OCI-LY7 (cell line): Measurements from ENCODE around the gene FYN.

Experiments used
- EZH2phosphoT487 ChIP-seq: fragments of 200-600 bp; sonication (generic); IDR thresholded peaks from 2 replicates; pipeline ENCODE4 v1.6.1; 2018; ENCODE audit warnings: low read depth, borderline replicate concordance, mild to moderate bottlenecking, mixed run types, antibody characterized with exemption, low read length, moderate library complexity, mixed read lengths
- TF ChIP-seq, protein P1 (sequence below): fragments of 200-600 bp; sonication (generic); conservative IDR thresholded peaks from 2 replicates; pipeline ENCODE4 v1.5.1; 2014; ENCODE audit warnings: mild to moderate bottlenecking, antibody characterized with exemption, low read length, moderate library complexity, mixed read lengths

DNA sequence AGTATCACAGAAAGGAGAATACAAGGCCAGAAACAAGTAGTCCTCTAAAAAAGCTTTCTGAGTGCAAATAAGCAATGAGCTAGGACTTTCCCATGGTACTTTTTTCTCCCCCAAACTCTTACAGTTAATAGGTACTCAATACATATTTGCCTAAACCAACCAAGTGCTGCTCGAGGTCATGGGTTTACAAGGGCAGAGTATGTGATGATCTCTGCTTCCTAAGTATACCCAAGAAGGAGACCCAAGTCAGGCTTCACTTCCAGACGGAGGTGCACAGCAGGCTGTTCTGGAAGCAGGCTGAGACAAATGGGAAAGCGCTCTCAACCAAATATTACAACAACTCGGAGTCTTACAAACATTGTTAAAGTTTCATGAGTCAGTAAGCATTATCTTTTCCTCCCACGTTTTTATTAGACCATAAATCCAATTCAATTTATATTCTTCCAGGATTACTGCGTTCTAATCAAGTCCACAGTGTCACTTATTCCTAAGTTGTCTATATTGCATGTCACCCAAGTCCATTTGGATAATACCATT lies 8.1 kb downstream of the FYN start:
- TF ChIP-seq, protein P1, sequence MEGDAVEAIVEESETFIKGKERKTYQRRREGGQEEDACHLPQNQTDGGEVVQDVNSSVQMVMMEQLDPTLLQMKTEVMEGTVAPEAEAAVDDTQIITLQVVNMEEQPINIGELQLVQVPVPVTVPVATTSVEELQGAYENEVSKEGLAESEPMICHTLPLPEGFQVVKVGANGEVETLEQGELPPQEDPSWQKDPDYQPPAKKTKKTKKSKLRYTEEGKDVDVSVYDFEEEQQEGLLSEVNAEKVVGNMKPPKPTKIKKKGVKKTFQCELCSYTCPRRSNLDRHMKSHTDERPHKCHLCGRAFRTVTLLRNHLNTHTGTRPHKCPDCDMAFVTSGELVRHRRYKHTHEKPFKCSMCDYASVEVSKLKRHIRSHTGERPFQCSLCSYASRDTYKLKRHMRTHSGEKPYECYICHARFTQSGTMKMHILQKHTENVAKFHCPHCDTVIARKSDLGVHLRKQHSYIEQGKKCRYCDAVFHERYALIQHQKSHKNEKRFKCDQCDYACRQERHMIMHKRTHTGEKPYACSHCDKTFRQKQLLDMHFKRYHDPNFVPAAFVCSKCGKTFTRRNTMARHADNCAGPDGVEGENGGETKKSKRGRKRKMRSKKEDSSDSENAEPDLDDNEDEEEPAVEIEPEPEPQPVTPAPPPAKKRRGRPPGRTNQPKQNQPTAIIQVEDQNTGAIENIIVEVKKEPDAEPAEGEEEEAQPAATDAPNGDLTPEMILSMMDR: no peak
- no peak for TF ChIP-seq EZH2phosphoT487
